ENCODE results near the gene CIAO2A.

Gene CIAO2A

GRCh38 chr15:64037966-64038365, 55.7 kb downstream of the CIAO2A start:
- DNase-seq, result no peak

- DNase-seq, result no peak
Measured at GRCh38 chr15:64037116-64037515, 56.5 kb downstream of the CIAO2A start.

GRCh38 chr15:64035525-64035924, 58.1 kb downstream of the CIAO2A start:
- DNase-seq, result no peak

- no peak for DNase-seq
Measured at GRCh38 chr15:64034519-64034918, 59.1 kb downstream of the CIAO2A start.

- DNase-seq, result no peak
Measured at GRCh38 chr15:64032329-64032728, 61.3 kb downstream of the CIAO2A start.

GRCh38 chr15:64030123-64030522, 63.5 kb downstream of the CIAO2A start:
- DNase-seq, result no peak

GRCh38 chr15:64029633-64030032, 64.0 kb downstream of the CIAO2A start:
- DNase-seq, result no peak

GRCh38 chr15:64029110-64029509, 64.5 kb downstream of the CIAO2A start:
- DNase-seq, result no peak

GRCh38 chr15:64026591-64026990, 67.0 kb downstream of the CIAO2A start:
- no peak for DNase-seq

GRCh38 chr15:64024172-64025050, 69.2 kb downstream of the CIAO2A start:
- DNase-seq, result no peak

- no peak for DNase-seq
Measured at GRCh38 chr15:64023220-64023619, 70.4 kb downstream of the CIAO2A start.

- DNase-seq, result no peak
Measured at GRCh38 chr15:64022571-64022970, 71.1 kb downstream of the CIAO2A start.

All from NCI-H1694 treated with DMSO at 0.1 percent for 48 hours (cell line).